Activated T-helper 1 cell treated with Interleukin-2 at 50 U/mL for 16 hours (primary cell): Measurements from ENCODE around the gene DUSP5.
"Not testable (repeated sequence)": the region's sequence is repeated elsewhere in the genome, so short reads cannot be mapped to it uniquely, and the experiment has no call there.

Experiments
- DNase-seq: peaks from one replicate; pipeline ENCODE4 v3.0.0-alpha.2; 2020; ENCODE audit warnings: low read depth

Gene DUSP5

GRCh38 chr10:110497438-110498086 is at the start of gene DUSP5:
Gene DUSP5, plus strand, starts transcription at chr10:110497907. Its CDS starts 215 bp downstream, at chr10:110498122.
- peak; percentile 96 for DNase-seq

GRCh38 chr10:110448682-110449418 is 48.9 kb upstream of the DUSP5 start:
- no peak for DNase-seq

DNA sequence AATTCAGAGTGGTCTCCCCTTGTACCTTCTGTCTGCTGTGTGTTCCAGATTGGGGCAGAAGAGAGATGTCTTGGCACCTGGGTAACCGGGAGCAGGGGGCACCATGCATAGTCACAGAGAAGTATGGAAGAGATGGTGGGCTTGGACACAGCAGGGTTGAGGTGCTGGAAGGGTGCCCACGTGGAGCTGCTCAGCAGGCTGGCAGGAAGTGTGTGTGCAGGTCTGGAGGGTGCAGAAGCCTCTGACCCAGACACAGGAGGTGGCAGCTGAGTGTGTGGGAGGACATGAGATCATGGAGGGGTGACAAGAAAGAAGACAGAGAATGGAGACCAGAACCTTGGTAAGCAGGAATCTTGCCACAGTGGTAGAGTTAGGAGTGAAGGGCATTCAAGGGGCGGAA is 42.3 kb upstream of the DUSP5 start:
- no peak for DNase-seq

GRCh38 chr10:110456046-110456445 is 41.7 kb upstream of the DUSP5 start:
- no peak for DNase-seq

DNA sequence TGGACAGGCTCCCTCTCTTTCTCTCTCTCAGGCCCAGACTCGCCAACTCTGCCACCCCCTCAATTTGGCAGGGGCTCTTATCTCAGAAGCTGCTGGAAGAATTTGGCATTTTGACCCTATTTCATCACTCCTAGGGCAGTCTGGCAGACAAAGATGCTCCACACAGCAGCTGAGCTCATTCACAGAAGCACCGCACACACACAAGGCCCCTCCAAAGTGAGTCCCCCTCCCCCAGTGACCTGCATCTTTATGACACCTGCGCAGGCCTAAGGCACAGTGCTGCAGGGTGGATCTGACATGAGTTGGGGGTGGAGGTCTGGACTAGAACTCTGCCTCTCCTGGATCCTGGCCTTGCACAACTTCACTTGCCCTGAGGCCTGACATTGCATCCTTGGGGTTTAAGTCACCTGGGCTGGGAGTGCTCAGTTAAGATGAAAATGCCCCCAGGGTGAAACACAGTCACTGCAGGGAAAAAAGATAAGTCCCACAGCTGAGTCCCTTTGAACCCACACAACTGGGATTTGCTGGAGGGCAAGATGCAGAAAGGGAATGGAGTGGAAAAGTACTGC is 41.1 kb upstream of the DUSP5 start:
- no peak for DNase-seq

DNA sequence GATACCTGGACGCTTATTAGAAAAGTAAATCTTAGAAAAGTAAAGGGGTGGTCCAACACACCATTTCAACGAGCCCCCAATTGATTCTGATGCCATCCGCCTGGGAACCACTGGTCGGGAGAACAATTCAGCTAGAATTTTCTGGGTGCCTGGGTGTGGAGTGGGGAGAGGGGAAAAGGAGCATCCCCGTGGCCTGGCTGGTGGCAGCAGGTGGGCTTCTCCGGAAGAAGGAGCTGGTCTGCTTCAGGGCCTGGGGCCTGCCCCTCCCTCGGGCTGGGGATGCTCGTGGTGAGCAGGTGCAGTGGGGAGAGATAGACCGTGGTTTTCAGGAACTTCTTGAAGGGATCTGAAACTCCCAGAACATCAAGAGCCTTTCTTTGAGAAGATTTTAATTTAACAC is 39.9 kb upstream of the DUSP5 start:
- DNase-seq, result no peak

DNA sequence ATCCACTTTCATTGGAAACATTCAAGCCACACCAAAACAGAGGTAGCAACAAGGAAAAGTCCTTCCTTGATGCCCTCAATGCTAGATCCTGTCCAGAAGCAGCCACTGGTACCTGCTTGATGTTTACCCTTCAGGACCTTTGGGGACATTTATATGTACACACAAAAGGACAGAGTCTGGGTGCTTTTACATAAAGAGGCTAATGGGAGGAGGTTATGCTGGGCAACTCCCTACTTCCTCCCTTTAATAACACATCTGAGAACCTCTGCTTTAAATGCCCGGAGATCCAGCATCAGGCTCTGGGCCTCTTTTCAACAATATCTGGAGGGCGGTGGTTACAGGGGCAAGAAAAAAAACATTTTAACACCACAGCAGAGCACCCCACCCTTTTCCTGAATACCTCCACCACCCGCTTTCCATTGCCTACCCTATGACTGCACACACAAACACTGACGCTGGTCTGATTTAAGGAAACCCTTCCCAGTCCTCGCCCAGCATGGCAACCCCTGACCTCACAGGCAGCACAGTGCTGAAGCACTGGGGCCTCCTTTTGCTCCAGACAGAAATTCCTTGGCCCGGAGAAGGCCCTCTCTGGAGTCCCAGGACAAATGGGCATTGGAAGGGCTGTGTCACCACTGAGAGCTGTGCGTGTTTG is 39.3 kb upstream of the DUSP5 start:
- DNase-seq, result no peak

DNA sequence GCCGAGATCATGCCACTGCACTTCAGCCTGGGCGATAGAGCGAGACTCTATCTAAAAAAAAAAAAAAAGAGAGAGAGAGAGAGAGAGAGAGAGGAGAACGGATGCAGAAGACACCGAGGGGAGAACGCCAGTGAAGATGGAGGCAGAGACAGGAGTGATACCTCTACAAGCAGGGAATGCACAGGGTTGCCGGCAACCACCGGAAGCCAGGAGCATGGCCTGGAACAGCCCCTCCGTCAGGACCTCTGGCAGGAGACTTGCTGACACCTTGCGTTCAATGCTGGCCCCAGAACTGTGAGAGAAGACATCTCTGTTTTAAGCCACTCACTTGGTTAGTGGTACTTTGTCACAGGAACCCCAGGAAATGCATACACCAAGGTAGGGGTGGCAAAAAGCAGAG is 38.1 kb upstream of the DUSP5 start:
- no peak for DNase-seq

GRCh38 chr10:110460111-110460809 is 37.4 kb upstream of the DUSP5 start:
- DNase-seq, result no peak

DNA sequence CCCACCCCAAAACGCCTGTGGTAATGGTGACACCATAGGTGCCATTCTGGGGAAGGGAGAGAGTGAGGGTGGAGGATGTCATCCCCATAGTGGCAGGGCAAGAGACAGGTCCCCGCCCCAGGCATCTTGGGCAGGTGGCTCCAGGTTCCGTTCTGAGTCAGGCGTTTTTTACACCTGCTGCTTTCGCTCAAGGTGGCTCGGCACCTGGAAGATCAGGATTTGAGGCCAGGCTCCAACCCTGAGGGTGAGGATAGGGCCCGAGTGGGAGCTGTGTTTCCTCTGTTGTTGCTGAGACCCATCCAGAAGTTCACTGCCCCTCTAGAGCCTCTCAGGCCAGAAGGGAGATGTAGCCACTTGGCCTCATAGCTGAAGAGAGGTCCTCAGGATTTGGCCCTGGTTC is 36.6 kb upstream of the DUSP5 start:
- DNase-seq, result no peak

- DNase-seq, result no peak
Measured at GRCh38 chr10:110461530-110461929, 36.2 kb upstream of the DUSP5 start.

- no peak for DNase-seq
Measured at GRCh38 chr10:110462166-110463095, 35.3 kb upstream of the DUSP5 start.

DNA sequence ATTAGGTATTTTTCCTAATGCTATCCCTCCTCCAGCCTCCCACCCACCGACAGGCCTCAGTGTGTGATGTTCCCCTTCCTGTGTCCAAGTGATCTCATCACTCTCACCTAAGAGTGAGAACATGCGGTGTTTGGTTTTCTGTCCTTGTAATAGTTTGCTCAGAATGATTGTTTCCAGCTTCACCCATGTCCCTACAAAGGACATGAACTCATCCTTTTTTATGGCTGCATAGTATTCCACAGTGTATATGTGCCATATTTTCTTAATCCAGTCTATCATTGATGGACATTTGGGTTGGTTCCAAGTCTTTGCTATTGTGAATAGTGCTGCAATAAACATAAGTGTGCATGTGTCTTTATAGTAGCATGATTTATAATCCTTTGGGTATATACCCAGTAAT is 29.4 kb upstream of the DUSP5 start:
- not testable (repeated sequence) for DNase-seq

DNA sequence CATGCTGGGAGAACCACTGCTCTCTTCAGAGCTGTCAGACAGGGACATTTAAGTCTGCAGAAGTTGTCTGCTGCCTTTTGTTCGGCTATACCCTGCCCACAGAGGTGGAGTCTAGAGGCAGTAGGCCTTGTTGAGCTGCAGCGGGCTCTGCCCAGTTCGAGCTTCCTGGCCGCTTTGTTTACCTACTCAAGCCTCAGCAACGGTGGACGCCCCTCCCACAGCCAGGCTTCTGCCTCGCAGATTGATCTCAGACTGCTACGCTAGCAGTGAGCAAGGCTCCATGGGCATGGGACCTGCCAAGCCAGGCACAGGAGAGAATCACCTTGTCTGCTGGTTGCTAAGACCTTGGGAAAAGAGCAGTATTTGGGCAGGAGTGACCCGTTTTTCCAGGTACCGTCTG is 27.2 kb upstream of the DUSP5 start:
- not testable (repeated sequence) for DNase-seq

- DNase-seq, result no peak
Measured at GRCh38 chr10:110471566-110472139, 26.1 kb upstream of the DUSP5 start.

GRCh38 chr10:110474017-110474416 is 23.7 kb upstream of the DUSP5 start:
- DNase-seq, result no peak

- no peak for DNase-seq
Measured at GRCh38 chr10:110474826-110475225, 22.9 kb upstream of the DUSP5 start.

DNA sequence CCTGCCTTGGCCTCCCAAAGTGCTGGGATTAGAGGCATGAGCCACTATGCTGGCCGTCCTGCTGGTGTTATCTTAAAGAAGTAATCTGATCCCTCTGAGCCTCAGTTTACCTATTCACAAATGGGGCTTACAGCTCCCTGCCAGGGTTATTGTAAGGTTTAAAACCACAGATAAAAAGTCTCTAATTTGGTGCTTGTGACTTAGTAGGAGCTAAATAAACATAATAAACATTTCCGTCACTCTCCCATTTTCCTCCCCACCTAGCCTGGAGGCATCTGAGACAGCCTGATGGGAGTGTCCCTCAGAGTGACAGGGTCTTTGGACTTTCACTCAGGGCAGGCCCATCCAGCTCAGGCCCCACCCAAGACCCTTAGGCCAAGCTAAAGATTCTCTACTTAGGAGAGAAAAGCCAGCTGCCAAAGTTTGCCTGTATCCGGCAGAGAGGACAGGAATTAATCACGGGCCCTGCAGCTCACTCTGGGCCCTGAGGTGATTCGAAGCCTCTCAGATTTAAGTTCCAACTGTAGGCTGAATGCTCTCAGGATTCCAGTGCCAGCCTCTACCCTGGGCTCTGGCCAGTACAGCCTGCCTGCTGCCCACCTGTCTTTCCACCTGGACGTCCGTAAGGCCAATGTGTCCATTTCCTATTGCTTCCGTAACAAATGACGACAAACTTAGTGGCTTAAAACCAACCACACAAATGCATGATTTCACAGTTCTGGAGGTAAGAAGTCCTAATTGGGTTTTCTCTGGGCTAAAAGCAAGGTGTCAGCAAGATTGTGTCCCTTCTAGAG is 21.8 kb upstream of the DUSP5 start:
- DNase-seq, result no peak

GRCh38 chr10:110479710-110480109 is 18.0 kb upstream of the DUSP5 start:
- no peak for DNase-seq

- no peak for DNase-seq
Measured at GRCh38 chr10:110480387-110480786, 17.3 kb upstream of the DUSP5 start.
